HT-29 (cell line): ENCODE data around the gene SNAI1. TPM values are rescaled to one million over a fixed set of nuclear protein-coding genes. Genes with fewer than 3 reads are reported as not detected.

Experiments
- DNase-seq: peaks from one replicate; pipeline ENCODE4 v3.0.0-alpha.2; 2015; ENCODE audit warnings: low spot score
- total RNA-seq: library from RNA; depleted of rRNA; stranded (reverse); fragments of >200 nt; shearing (Covaris generic); gene quantifications from 2 replicates; pipeline ENCODE4 v1.2.3, GENCODE V29; 2014

SNAI1 gene
- total RNA-seq, 1 experiment from 2014 or later = 2.6 TPM

GRCh38 chr20:50012282-50013263, 29.8 kb downstream of the SNAI1 start:
- no peak for DNase-seq

- no peak for DNase-seq
Measured at GRCh38 chr20:50013976-50014375, 31.2 kb downstream of the SNAI1 start.

- no peak for DNase-seq
Measured at GRCh38 chr20:50014570-50015562, 32.1 kb downstream of the SNAI1 start.

- DNase-seq = no peak
Measured at GRCh38 chr20:50015636-50015992, 32.8 kb downstream of the SNAI1 start.

- no peak for DNase-seq
Measured at GRCh38 chr20:50015993-50016770, 33.4 kb downstream of the SNAI1 start.

GRCh38 chr20:50017160-50017559, 34.4 kb downstream of the SNAI1 start:
- DNase-seq = no peak

- DNase-seq = no peak
Measured at GRCh38 chr20:50017576-50018248, 34.9 kb downstream of the SNAI1 start.

- no peak for DNase-seq
Measured at GRCh38 chr20:50019466-50020256, 36.9 kb downstream of the SNAI1 start.

- no peak for DNase-seq
Measured at GRCh38 chr20:50020288-50020687, 37.5 kb downstream of the SNAI1 start.

GRCh38 chr20:50022676-50023075, 39.9 kb downstream of the SNAI1 start:
- DNase-seq = no peak

- DNase-seq = no peak
Measured at GRCh38 chr20:50023116-50023805, 40.5 kb downstream of the SNAI1 start.

GRCh38 chr20:50026746-50027575, 44.2 kb downstream of the SNAI1 start:
- DNase-seq = no peak

GRCh38 chr20:50027611-50028105, 44.9 kb downstream of the SNAI1 start:
- DNase-seq = no peak

GRCh38 chr20:50029083-50029696, 46.4 kb downstream of the SNAI1 start:
- no peak for DNase-seq

GRCh38 chr20:50029697-50030461, 47.1 kb downstream of the SNAI1 start:
- DNase-seq = peak; percentile 33

- no peak for DNase-seq
Measured at GRCh38 chr20:50032955-50033666, 50.3 kb downstream of the SNAI1 start.
